ENCODE data around the gene SLC9A2. TPM values are rescaled to one million over a fixed set of nuclear protein-coding genes. Genes with fewer than 3 reads are reported as not detected.

Gene SLC9A2
- total and polyA plus RNA-seq, 10 of the 15 experiments (the other 5 are each of a cell fraction or from before 2014, with no cell fraction given) = 0.13 to 1.2 (median 0.79) TPM

- no peak for FAIRE-seq
- BruUV-seq (replicated peaks) = no TSS peak
- no peaks in the 10 kb centered on the region for H3K9me3 ChIP-seq (replicated peaks; ENCODE audit: control insufficient read depth, insufficient read depth, low read length)
- no peaks in the 10 kb centered on the region for H3K36me3 ChIP-seq (ENCODE audit: control insufficient read depth in 2 of 2, insufficient read depth in 2 of 2, low read length in 1 of 2)
- CTCF ChIA-PET = interaction anchor here (0.8 to 1.3 kb wide), 2 partner anchors 8 to 63 kb away, joined by 3 to 4 read pairs; no protein-coding TSS in a partner anchor
- no peak overlapping the region for H3K27ac ChIP-seq (ENCODE audit: control insufficient read depth, insufficient read depth)
- peak; percentile 9; the same call in 1 of the 3 replicates for ATAC-seq
- H3K4me1 ChIP-seq (ENCODE audit: control insufficient read depth, insufficient read depth, low read length) = no peaks in the 10 kb centered on the region
- no peaks in the 10 kb centered on the region for H4K20me1 ChIP-seq (ENCODE audit: control insufficient read depth, insufficient read depth)
- WGBS (ENCODE audit: insufficient coverage, insufficient replicate concordance, low lambda C conversion rate, missing lambda C conversion rate) = 0% methylated on average over 4 of the region's 4 CpGs
- POLR2A ChIA-PET = no interaction called here
- H2AFZ ChIP-seq (ENCODE audit: control insufficient read depth, low read depth, low read length) = no peak overlapping the region
- in situ Hi-C loops (cut with MboI) = no loop called here
- no peaks in the 10 kb centered on the region for H3K79me2 ChIP-seq (ENCODE audit: control insufficient read depth, insufficient read depth, low read length)
- no peak overlapping the region for H3K4me2 ChIP-seq (ENCODE audit: control insufficient read depth, insufficient read depth)
- no peak for DNase-seq (ENCODE audit: low read depth, low spot score)
- peaks cover 6 to 12% of the 10 kb centered on the region in 2 experiments for H3K27me3 ChIP-seq (replicated peaks in 1 of 2; ENCODE audit: control insufficient read depth in 2 of 2, insufficient read depth in 2 of 2, low read length in 1 of 2)
- RAD21 ChIA-PET (ENCODE audit: unreplicated experiment) = no interaction called here
- intact Hi-C loops (cut with micrococcal nuclease; ENCODE audit: unreplicated experiment) = no loop called here
- SMC1A ChIA-PET (ENCODE audit: uncharacterized antibody, unreplicated experiment) = no interaction called here
- no peak overlapping the region for H3K9ac ChIP-seq (ENCODE audit: control insufficient read depth, insufficient read depth, low read length)
- no peak overlapping the region for H3K4me3 ChIP-seq
- TF ChIP-seq NR2C1 (IDR thresholded peaks at IDR 0.05) (peak; percentile 44; the same call in 1 of the 2 replicates), MEF2B (IDR thresholded peaks at IDR 0.05; ENCODE audit: partially characterized antibody, poor library complexity, severe bottlenecking) (no peak)
Measured at GRCh38 chr2:102621630-102622029, 2.3 kb downstream of the SLC9A2 start.

GRCh38 chr2:102622646-102623045 lies 3.3 kb downstream of the SLC9A2 start:
- FAIRE-seq (no peak), DNase-seq (ENCODE audit: low read depth, low spot score) (no peak), ATAC-seq (peak; percentile 56)
- RAD21 ChIA-PET (ENCODE audit: unreplicated experiment) = no interaction called here
- Histone ChIP-seq H3K27me3 (replicated peaks in 1 of 2; ENCODE audit: control insufficient read depth in 2 of 2, insufficient read depth in 2 of 2, low read length in 1 of 2) (peaks cover 6 to 12% of the 10 kb centered on the region in 2 experiments), H3K36me3 (ENCODE audit: control insufficient read depth in 2 of 2, insufficient read depth in 2 of 2, low read length in 1 of 2) (no peaks in the 10 kb centered on the region), H3K4me1 (ENCODE audit: control insufficient read depth, insufficient read depth, low read length) (no peaks in the 10 kb centered on the region), H3K4me2 (ENCODE audit: control insufficient read depth, insufficient read depth) (no peak overlapping the region), H3K9ac (ENCODE audit: control insufficient read depth, insufficient read depth, low read length) (no peak overlapping the region), H3K9me3 (replicated peaks; ENCODE audit: control insufficient read depth, insufficient read depth, low read length) (no peaks in the 10 kb centered on the region; the same call in 2 of the 3 replicates), H3K79me2 (ENCODE audit: control insufficient read depth, insufficient read depth, low read length) (no peaks in the 10 kb centered on the region), H2AFZ (ENCODE audit: control insufficient read depth, low read depth, low read length) (no peak overlapping the region), H3K4me3 (no peak overlapping the region; the same call in 1 of the 2 replicates), H3K27ac (ENCODE audit: control insufficient read depth, insufficient read depth) (no peak overlapping the region), H4K20me1 (ENCODE audit: control insufficient read depth, insufficient read depth) (no peaks in the 10 kb centered on the region)
- WGBS (ENCODE audit: insufficient coverage, insufficient replicate concordance, low lambda C conversion rate, missing lambda C conversion rate) = 16% methylated on average over 3 of the region's 3 CpGs
- SMC1A ChIA-PET (ENCODE audit: uncharacterized antibody, unreplicated experiment) = interaction anchor here (1.5 kb wide), 1 partner anchor 12 kb away, joined by 4 read pairs; no protein-coding TSS in a partner anchor
- intact Hi-C loops (cut with micrococcal nuclease; ENCODE audit: unreplicated experiment) (no loop called here), in situ Hi-C loops (cut with MboI) (no loop called here)
- POLR2A ChIA-PET = interaction anchor here (1.3 kb wide), 1 partner anchor 15 kb away, joined by 4 read pairs; no protein-coding TSS in a partner anchor
- CTCF ChIA-PET = no interaction called here
- BruUV-seq (replicated peaks) = no TSS peak
- TF ChIP-seq MYB (IDR thresholded peaks at IDR 0.05; ENCODE audit: borderline replicate concordance, low read depth, low read length) (no peak), GATAD2B (conservative IDR thresholded peaks at IDR 0.05; ENCODE audit: low read depth) (no peak), PAX8 (IDR thresholded peaks at IDR 0.05) (no peak), SREBF1 (IDR thresholded peaks at IDR 0.05; ENCODE audit: low read length) (no peak), SKIL (IDR thresholded peaks at IDR 0.05; ENCODE audit: low read depth, poor library complexity, severe bottlenecking) (no peak), TCF3 (IDR thresholded peaks at IDR 0.05; ENCODE audit: borderline replicate concordance, insufficient read depth, low read depth, low read length) (no peak), IKZF1 (conservative IDR thresholded peaks at IDR 0.05) (no peak), CHD1 (IDR thresholded peaks at IDR 0.05; ENCODE audit: low read depth, low read length) (no peak), IKZF2 (IDR thresholded peaks at IDR 0.05) (no peak), BACH1 (IDR thresholded peaks at IDR 0.05; ENCODE audit: borderline replicate concordance) (no peak)

Data from GM12878 (cell line).